ENCODE results near the gene USP33.
"Not testable (repeated sequence)": the region's sequence is repeated elsewhere in the genome, so short reads cannot be mapped to it uniquely, and the experiment has no call there.

Gene USP33

DNA sequence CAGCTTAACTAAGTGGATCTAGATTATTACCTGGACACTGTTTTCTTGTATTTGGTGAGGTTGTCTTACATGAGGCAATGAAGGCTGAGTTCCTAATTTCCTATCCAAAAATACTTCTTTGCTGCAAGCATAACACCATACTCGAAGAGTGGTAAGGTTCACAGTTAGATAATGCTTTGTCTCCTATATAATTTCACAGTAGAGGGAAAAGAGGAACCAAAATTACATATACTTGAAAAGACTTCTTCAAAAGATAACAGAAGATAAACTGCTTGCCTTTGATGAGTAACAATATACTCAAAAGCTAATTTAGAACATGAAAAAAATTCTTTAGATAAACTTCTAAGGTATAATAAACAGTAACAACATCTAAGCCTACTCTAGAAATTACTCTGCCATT is 20.4 kb downstream of the USP33 start:
- DNase-seq (ENCODE audit: low spot score), result no peak

DNA sequence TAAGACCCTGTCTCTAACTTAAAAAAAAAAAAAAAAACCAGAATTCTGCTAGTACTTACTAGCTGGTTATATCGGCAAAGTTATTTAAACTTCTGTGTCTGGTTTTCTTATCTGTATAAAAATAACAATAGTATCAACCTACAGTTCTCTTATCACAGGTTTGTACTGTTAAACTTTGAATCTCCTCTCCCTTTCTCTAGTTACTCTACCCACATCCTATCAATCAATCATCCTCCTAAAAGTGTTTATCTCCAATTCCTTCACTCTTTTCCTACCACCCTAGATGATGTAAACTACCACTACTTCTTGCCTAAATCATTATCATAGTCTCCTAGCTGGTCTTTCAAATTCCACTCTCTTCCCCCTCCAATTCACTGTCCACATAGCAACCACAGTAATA is 27.6 kb downstream of the USP33 start:
- no peak for DNase-seq (ENCODE audit: low spot score)

DNA sequence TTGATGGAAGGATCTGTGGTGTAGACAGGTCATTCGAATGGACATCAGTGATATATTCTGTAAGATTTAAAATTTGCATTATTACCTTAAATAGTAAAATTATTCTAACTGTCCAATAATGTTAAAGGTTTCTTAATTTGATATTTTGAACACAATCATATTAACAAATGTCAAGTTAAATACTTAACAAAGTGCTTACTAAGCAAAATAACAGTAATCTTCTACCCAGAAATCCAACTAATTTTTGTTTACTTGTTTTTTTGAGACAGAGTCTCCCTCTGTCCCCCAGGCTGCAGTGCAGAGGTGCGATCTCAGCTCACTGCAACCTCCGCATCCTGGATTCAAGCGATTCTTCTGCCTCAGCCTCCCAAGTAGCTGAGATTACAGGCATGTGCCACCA is 33.9 kb downstream of the USP33 start:
- DNase-seq (ENCODE audit: low spot score), result no peak

- no peak for DNase-seq (ENCODE audit: low spot score)
These were observed 41.5 kb downstream of the USP33 start for GRCh38 chr1:77718181-77718580.

DNA sequence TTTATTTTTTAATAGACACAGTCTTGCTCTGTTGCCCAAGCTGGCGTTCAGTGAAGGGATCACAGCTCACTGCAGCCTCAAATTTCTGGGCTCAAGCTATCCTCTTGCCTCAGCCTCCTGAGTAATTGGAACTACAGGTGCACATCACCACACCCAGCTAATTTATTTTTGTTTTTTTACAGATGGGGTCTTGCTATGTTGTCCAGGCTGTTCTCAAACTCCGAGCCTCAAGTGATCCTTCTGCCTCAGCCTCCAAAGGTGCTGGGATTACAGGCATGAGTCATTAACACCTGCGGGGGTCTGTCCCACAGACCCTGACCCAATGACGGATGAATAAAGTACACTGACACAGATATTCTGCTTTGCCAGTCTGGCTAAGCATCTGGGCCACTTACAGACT is 43.6 kb downstream of the USP33 start:
- no peak for DNase-seq (ENCODE audit: low spot score)

DNA sequence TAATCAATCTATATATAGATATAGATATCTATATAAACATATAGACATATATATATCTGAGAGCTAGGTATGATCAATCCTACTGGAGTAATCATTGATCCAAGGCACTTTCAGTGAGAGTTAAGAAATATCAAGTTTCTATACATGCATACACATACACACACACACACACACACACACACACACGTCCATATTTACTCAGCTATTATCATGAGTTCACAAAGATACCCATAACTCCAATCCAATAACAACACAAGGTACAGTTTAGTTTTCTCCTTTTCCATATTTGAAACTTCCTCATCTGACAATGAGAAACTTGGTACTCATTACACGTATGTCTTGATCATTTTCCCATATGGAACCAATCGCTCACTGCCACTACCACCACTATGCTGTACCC is 49.9 kb downstream of the USP33 start:
- no peak for DNase-seq (ENCODE audit: low spot score)

- no peak for DNase-seq (ENCODE audit: low spot score)
These were observed 53.3 kb downstream of the USP33 start for GRCh38 chr1:77706321-77706720.

DNA sequence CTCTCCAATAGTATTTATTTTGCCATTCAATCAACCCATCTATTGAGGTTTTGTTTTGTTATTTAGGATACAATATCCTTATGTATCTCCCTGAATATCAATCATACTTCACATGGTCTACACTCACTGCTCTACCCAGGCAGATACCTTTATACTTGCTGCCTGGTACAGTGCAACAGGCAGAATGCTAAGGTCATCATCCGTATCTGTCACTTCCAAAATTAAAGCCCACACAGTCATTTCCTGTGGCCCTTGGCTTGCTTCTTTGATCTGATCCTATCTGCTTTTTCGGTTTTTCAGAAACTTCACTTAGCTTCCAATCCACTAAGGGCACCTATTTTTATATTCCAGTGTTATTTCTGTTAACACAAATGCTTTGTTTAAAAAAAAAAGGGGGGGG is 54.9 kb downstream of the USP33 start:
- no peak for DNase-seq (ENCODE audit: low spot score)

DNA sequence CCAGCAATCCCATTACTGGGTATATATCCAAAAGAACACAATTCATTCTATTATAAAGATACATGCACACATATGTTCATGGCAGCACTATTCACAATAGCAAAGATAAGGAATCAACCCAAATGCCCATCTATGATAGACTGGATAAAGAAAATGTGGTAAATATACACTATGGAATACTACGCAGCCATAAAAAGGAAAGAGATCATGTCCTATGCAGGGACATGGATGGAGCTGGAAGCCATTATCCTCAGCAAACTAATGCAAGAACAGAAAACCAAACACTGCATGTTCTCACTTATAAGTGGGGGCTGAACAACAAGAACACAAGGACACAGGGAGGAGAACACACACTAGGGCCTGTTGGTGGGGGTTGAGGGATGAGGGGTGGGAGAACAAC is 60.0 kb downstream of the USP33 start:
- DNase-seq (ENCODE audit: low spot score), result not testable (repeated sequence)

DNA sequence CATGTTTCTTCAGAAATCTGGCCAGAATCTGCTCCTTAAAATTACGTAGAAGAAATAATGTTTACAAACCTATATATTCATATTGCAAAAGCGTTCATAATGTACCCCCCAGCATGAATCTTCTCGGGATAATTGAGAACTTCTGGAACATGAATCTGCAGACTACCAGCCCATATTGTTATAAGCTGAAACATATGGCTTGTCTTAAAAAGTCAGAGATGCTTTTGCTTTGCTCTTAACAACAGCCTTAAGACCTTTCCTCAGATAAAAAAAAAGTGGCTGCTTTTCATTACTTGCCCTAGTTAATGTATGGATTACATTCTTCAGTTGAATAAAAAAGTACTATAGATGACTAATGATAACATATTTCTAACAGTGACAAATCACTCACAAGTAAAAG is 62.2 kb downstream of the USP33 start:
- no peak for DNase-seq (ENCODE audit: low spot score)

- no peak for DNase-seq (ENCODE audit: low spot score)
These were observed 70.7 kb downstream of the USP33 start for GRCh38 chr1:77688939-77689338.

DNA sequence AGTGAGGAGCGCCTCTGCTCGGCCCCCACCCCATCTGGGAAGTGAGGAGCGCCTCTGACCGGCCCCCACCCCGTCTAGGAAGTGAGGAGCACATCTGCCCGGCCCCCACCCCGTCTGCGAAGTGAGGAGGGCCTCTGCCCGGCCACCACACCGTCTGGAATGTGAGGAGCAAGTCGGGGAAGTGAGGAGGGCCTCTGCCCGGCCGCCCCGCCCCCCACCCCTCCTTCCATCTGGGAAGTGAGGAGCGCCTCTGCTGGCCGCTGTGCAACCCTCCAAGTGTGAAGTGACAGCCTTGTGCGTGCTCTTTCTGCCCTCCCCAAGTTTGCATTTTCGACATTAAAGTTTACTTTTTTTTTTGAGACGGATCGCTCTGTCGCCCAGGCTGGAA is 72.1 kb downstream of the USP33 start:
- no peak for DNase-seq (ENCODE audit: low spot score)

DNA sequence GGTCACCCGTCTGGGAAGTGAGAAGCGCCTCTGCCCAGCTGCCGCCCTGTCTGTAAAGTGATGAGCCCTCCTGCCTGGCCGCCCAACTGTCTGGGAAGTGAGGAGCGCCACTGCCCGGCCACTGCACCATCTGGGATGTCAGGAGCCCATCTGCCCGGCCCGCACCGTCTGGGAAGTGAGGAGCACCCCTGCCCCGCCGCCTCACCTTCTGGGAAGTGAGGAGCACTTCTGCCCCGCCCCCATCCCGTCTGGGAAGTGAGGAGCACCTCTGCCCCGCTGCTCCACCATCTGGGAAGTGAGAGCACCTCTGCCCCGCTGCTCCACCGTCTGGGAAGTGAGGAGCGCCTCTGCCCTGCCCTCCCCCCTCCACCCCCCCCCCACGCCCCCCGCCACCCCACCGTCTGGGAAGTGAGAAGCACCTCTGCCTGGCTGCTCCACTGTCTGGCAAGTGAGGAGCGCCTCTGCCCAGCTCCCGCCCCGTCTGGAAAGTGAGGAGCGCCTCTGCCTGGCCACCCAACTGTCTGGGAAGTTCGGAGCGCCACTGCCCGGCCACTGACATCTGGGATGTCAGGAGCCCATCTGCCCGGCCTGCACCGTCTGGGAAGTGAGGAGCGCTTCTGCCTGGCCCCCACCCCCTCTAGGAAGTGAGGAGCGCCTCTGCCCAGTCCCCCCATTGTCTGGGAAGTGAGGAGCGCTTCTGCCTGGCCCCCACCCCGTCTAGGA is 72.7 kb downstream of the USP33 start:
- DNase-seq (ENCODE audit: low spot score), result no peak

GRCh38 chr1:77683160-77684148 is 76.2 kb downstream of the USP33 start:
- peak; percentile 86 for DNase-seq (ENCODE audit: low spot score)

DNA sequence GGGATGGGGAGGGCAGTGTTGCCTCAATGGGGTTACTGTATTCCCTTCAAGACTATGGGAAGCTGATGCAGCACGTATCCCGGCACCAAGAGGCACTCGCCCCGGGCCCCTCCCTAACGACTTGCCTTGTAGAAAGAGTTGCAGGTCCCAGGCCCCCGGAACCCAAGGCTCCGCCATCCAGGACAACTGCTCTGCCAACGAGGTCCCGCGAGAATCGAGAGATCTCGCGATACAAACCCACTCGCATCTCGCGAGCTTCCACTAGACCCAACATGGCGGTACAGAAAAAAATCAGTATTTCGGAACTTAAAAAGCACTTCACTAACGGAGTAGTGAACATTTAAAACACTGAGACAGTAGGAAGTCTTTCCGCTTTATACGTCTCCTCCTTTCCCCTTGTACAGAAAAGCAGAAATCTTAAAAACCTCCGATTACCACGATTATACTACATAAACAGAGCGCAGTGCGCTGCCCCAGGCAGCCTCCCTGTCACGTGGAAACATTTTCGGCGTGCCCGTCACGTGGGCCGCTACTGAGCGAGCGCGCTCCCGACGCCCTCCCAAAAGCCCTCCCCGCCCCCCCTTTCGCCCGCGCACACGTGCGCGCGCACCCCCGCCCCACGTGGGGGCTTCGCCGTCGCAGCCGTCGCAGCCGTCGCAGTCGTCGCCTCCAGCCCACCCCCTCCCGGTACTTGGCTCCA is 77.0 kb downstream of the USP33 start, which contains the start of gene ZZZ3:
ZZZ3 (minus strand) TSS at position 199 of the 700 bp plus-strand sequence. CDS start 49,304 bp downstream, outside the sequence.
- DNase-seq (ENCODE audit: low spot score), result peak; percentile 89

- DNase-seq (ENCODE audit: low spot score), result no peak
These were observed 79.5 kb downstream of the USP33 start for GRCh38 chr1:77680173-77680572.

GRCh38 chr1:77678660-77679610 is 80.7 kb downstream of the USP33 start:
- no peak for DNase-seq (ENCODE audit: low spot score)

GRCh38 chr1:77674807-77675206 is 84.8 kb downstream of the USP33 start:
- not testable (repeated sequence) for DNase-seq (ENCODE audit: low spot score)

- peak; percentile 46 for DNase-seq (ENCODE audit: low spot score)
These were observed 85.8 kb downstream of the USP33 start for GRCh38 chr1:77673716-77674355.

DNA sequence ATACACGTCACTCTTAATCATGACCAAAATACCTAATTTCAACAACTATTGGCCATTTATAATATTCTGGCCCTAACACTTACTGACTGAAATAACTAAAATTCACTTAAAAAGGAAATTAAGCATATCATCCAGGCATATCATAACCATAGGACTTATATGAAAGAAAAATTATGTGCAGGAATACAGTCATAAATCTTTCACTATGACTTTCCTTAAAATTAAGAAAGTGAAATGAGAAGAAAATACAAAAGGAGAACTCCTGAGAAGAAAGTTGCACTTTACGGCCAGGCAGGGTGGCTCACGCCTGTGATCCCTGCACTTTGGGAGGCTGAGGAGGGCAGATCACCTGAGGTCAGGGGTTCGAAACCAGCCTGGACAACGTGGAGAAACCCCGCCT is 86.6 kb downstream of the USP33 start:
- DNase-seq (ENCODE audit: low spot score), result no peak

GRCh38 chr1:77672374-77672773 is 87.3 kb downstream of the USP33 start:
- no peak for DNase-seq (ENCODE audit: low spot score)

All from AG08395 (cell line).